Retinal pigment epithelial cell (primary cell): Measurements from ENCODE around the gene OR4D2.

Source experiments
- DNase-seq: peaks from one replicate; pipeline ENCODE4 v3.0.0-alpha.2; 2010; ENCODE audit warnings: low read depth
- H3K4me3 ChIP-seq: 2 replicates; pipeline ENCODE4 v1.5.1; 2011; ENCODE audit warnings: mild to moderate bottlenecking, low read length, control low read depth, moderate library complexity
- CTCF ChIP-seq: conservative IDR thresholded peaks from 2 replicates; pipeline ENCODE4 v1.5.1; 2011; ENCODE audit warnings: low read depth, low read length, control low read depth, inconsistent platforms

The OR4D2 gene

GRCh38 chr17:58172369-58173071, 5.7 kb downstream of the OR4D2 start:
- DNase-seq = peak; percentile 5
- H3K4me3 ChIP-seq = no peak overlapping the region
- peak; percentile 60 for TF ChIP-seq CTCF

- H3K4me3 ChIP-seq = no peak overlapping the region
- no peak for DNase-seq
- no peak for TF ChIP-seq CTCF
These were observed 8.1 kb downstream of the OR4D2 start for GRCh38 chr17:58174871-58175270.

GRCh38 chr17:58176200-58176599, 9.4 kb downstream of the OR4D2 start:
- TF ChIP-seq CTCF = no peak
- DNase-seq = no peak
- no peak overlapping the region for H3K4me3 ChIP-seq

- H3K4me3 ChIP-seq = no peak overlapping the region
- TF ChIP-seq CTCF = no peak
- DNase-seq = no peak
These were observed 15.0 kb downstream of the OR4D2 start for GRCh38 chr17:58181796-58182195.

- H3K4me3 ChIP-seq = no peak overlapping the region
- no peak for DNase-seq
- TF ChIP-seq CTCF = no peak
These were observed 16.7 kb downstream of the OR4D2 start for GRCh38 chr17:58183514-58183913.

- no peak for DNase-seq
- H3K4me3 ChIP-seq = no peak overlapping the region
- TF ChIP-seq CTCF = no peak
These were observed 17.7 kb downstream of the OR4D2 start for GRCh38 chr17:58184308-58184985.
